ENCODE data around the gene TPPP3. TPM values are rescaled to one million over a fixed set of nuclear protein-coding genes. Genes with fewer than 3 reads are reported as not detected.

The TPPP3 gene
- polyA plus RNA-seq, 1 of the 3 experiments (the other 2 are of a cell fraction) = 33.5 TPM

DNA sequence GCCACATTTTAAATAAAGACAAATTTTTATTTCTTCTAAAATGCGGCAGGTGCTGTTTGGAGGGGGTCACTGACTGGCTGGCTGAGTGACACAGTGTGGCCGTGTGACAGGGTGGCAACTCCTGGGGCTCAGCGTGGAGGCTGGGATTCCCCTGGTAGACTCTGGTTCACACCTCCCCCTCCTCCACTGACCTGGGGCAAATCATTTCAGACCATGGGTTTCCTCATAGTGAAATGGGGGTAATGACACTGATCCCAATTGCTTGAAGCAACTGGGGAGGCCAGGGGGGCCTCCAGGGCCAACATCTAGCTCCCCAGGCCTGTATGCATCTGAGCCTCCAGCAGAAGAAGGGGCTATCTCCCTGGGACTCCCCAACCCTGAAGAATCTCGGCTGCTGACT, 44.2 kb upstream of the TPPP3 start:
- TF ChIP-seq ELF1 (IDR thresholded peaks at IDR 0.05) (no peak), SIN3A (IDR thresholded peaks at IDR 0.05; ENCODE audit: borderline replicate concordance, low read depth, low read length) (no peak), RFX5 (IDR thresholded peaks at IDR 0.05; ENCODE audit: low read length) (no peak), JUND (IDR thresholded peaks at IDR 0.05) (no peak), MEF2A (IDR thresholded peaks at IDR 0.05; ENCODE audit: borderline replicate concordance, low read depth) (no peak), EZH2phosphoT487 (IDR thresholded peaks at IDR 0.05; ENCODE audit: borderline replicate concordance, low read depth) (no peak), MXI1 (IDR thresholded peaks at IDR 0.05; ENCODE audit: low read depth, low read length) (no peak), CHD2 (IDR thresholded peaks at IDR 0.05; ENCODE audit: low read length, partially characterized antibody) (no peak), FOXJ3 (CRISPR knock-in tag; IDR thresholded peaks at IDR 0.05) (no peak), TAF1 (IDR thresholded peaks at IDR 0.05; ENCODE audit: borderline replicate concordance, low read depth, low read length) (no peak), RCOR1 (IDR thresholded peaks at IDR 0.05; ENCODE audit: low read length) (no peak)
- TF ChIP-seq, protein P1, sequence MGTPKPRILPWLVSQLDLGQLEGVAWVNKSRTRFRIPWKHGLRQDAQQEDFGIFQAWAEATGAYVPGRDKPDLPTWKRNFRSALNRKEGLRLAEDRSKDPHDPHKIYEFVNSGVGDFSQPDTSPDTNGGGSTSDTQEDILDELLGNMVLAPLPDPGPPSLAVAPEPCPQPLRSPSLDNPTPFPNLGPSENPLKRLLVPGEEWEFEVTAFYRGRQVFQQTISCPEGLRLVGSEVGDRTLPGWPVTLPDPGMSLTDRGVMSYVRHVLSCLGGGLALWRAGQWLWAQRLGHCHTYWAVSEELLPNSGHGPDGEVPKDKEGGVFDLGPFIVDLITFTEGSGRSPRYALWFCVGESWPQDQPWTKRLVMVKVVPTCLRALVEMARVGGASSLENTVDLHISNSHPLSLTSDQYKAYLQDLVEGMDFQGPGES (IDR thresholded peaks at IDR 0.05; ENCODE audit: low read depth, low read length) = no peak
- TF ChIP-seq, protein P2, sequence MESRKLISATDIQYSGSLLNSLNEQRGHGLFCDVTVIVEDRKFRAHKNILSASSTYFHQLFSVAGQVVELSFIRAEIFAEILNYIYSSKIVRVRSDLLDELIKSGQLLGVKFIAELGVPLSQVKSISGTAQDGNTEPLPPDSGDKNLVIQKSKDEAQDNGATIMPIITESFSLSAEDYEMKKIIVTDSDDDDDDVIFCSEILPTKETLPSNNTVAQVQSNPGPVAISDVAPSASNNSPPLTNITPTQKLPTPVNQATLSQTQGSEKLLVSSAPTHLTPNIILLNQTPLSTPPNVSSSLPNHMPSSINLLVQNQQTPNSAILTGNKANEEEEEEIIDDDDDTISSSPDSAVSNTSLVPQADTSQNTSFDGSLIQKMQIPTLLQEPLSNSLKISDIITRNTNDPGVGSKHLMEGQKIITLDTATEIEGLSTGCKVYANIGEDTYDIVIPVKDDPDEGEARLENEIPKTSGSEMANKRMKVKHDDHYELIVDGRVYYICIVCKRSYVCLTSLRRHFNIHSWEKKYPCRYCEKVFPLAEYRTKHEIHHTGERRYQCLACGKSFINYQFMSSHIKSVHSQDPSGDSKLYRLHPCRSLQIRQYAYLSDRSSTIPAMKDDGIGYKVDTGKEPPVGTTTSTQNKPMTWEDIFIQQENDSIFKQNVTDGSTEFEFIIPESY (IDR thresholded peaks at IDR 0.05; ENCODE audit: borderline replicate concordance, low read depth) = no peak
- TF ChIP-seq, protein P3, sequence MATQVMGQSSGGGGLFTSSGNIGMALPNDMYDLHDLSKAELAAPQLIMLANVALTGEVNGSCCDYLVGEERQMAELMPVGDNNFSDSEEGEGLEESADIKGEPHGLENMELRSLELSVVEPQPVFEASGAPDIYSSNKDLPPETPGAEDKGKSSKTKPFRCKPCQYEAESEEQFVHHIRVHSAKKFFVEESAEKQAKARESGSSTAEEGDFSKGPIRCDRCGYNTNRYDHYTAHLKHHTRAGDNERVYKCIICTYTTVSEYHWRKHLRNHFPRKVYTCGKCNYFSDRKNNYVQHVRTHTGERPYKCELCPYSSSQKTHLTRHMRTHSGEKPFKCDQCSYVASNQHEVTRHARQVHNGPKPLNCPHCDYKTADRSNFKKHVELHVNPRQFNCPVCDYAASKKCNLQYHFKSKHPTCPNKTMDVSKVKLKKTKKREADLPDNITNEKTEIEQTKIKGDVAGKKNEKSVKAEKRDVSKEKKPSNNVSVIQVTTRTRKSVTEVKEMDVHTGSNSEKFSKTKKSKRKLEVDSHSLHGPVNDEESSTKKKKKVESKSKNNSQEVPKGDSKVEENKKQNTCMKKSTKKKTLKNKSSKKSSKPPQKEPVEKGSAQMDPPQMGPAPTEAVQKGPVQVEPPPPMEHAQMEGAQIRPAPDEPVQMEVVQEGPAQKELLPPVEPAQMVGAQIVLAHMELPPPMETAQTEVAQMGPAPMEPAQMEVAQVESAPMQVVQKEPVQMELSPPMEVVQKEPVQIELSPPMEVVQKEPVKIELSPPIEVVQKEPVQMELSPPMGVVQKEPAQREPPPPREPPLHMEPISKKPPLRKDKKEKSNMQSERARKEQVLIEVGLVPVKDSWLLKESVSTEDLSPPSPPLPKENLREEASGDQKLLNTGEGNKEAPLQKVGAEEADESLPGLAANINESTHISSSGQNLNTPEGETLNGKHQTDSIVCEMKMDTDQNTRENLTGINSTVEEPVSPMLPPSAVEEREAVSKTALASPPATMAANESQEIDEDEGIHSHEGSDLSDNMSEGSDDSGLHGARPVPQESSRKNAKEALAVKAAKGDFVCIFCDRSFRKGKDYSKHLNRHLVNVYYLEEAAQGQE (IDR thresholded peaks at IDR 0.05; ENCODE audit: low read depth, low read length) = no peak
- Histone ChIP-seq H3K4me1 (ENCODE audit: control insufficient read depth in 1 of 2, insufficient read depth in 2 of 2, low read depth in 1 of 2, low read length in 1 of 2) (peaks cover 0 to 10% of the 10 kb centered on the region in 2 experiments; a peak in 1 of 4 replicates), H3K9me3 (no peaks in the 10 kb centered on the region), H3F3A (replicated peaks; ENCODE audit: insufficient read depth) (no peaks in the 10 kb centered on the region), H4K20me1 (ENCODE audit: insufficient read depth) (no peaks in the 10 kb centered on the region), H3K9ac (no peak overlapping the region), H3K79me2 (ENCODE audit: insufficient read depth) (no peaks in the 10 kb centered on the region), H3K27ac (ENCODE audit: low read depth in 2 of 2, low read length in 1 of 2) (no peak overlapping the region), H3K4me3 (ENCODE audit: low read depth in 2 of 2, low read length in 1 of 2) (no peak overlapping the region), H3K9me2 (no peaks in the 10 kb centered on the region), H3K27me3 (ENCODE audit: insufficient read depth) (no peaks in the 10 kb centered on the region), H2AFZ (ENCODE audit: low read depth) (no peak overlapping the region), H3K36me3 (replicated peaks in 1 of 2; ENCODE audit: control insufficient read depth in 1 of 2, insufficient read depth in 2 of 2, low read length in 1 of 2) (peaks cover 7 to 29% of the 10 kb centered on the region in 2 experiments), H3K4me2 (no peak overlapping the region)
- CTCF ChIA-PET = no interaction called here
- DNase-seq = no peak
- 100% methylated on average over 4 of the region's 4 CpGs for WGBS (ENCODE audit: low lambda C conversion rate)
- POLR2A ChIA-PET = no interaction called here
